Sigmoid colon (tissue), 4 donors: Measurements from ENCODE around the gene F2R.

Experiments used
- POLR2A ChIP-seq, 2 donors: fragments of 450-650 bp; IDR thresholded peaks; one replicate each; pipeline ENCODE4 v1.6.1; 2016; ENCODE audit warnings: antibody characterized with exemption in 2 of 2, mild to moderate bottlenecking in 2 of 2, moderate library complexity in 2 of 2
- POLR2AphosphoS5 ChIP-seq, 4 donors: sonication (generic); formaldehyde crosslinking; IDR thresholded peaks; one replicate each; pipeline ENCODE4 v1.6.1; 2017; ENCODE audit warnings: antibody characterized with exemption in 4 of 4
- TF ChIP-seq, protein P1 (sequence below), 4 experiments: fragments of 450-650 bp in 3 of 4; fragments of 200-600 bp in 1 of 4; IDR thresholded peaks; one replicate each; pipeline ENCODE4 v1.5.1; 2016 to 2019; ENCODE audit warnings: antibody characterized with exemption in 4 of 4, mild to moderate bottlenecking in 3 of 4, moderate library complexity in 2 of 4

DNA sequence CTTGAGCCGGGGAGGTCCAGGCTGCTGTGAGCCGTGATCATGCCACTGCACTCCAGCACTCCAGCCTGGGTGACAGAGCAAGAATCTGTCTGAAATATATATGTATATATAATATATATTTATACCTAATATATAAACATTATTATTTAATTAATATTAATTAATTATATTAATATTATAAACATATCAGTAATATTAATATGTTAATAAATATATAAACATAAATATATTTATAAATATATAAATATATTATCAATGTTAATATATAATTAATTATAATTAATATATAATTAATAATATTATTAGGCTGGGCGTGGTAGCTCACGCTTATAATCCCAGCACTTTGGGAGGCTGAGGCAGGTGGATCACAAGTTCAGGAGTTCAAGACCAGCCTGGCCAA is 41.1 kb downstream of the F2R start:
- TF ChIP-seq, protein P1, sequence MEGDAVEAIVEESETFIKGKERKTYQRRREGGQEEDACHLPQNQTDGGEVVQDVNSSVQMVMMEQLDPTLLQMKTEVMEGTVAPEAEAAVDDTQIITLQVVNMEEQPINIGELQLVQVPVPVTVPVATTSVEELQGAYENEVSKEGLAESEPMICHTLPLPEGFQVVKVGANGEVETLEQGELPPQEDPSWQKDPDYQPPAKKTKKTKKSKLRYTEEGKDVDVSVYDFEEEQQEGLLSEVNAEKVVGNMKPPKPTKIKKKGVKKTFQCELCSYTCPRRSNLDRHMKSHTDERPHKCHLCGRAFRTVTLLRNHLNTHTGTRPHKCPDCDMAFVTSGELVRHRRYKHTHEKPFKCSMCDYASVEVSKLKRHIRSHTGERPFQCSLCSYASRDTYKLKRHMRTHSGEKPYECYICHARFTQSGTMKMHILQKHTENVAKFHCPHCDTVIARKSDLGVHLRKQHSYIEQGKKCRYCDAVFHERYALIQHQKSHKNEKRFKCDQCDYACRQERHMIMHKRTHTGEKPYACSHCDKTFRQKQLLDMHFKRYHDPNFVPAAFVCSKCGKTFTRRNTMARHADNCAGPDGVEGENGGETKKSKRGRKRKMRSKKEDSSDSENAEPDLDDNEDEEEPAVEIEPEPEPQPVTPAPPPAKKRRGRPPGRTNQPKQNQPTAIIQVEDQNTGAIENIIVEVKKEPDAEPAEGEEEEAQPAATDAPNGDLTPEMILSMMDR (IDR thresholded peaks at IDR 0.05) = no peak
- TF ChIP-seq POLR2A (IDR thresholded peaks at IDR 0.05) (no peak), POLR2AphosphoS5 (IDR thresholded peaks at IDR 0.05) (no peak)
